Stimulated activated CD8-positive, alpha-beta memory T cell treated with anti-CD3 and anti-CD28 coated beads, Interleukin-12 subunit alpha, Interleukin-12 subunit beta, amount 100 ng/mL, for 24 hours (primary cell): ENCODE measurements around the gene TP53I13.

ENCODE experiments used
- DNase-seq: peaks from one replicate; pipeline ENCODE4 v3.0.0-alpha.2; 2020; ENCODE audit errors: extremely low read depth

Gene TP53I13

GRCh38 chr17:29581583-29582253 is 13.2 kb downstream of the TP53I13 start:
- DNase-seq, result no peak

DNA sequence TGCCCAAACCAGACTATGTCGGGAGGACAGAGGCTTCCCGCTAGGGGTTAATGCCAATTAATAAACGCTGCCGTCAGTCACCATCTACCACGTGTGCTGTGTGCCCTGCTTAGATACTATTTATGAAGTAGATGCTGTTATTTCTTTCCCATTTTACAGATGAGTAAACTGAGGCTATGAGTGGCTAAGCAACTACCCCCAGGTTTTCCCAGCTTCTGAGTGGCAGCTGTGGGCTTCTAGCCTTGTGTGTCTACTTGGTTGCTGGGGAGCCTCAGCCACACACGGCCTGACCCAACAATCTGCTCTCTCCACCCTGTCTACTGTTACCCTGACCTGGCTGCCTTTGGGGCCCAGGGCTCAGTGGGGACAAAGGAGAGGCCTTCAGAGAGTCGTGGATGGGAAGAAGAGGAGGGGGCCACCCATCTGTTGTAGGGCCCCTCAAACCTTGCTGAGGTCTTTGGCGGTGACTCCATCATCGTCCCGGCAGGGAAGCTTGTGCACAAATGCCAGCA is 13.8 kb downstream of the TP53I13 start:
- no peak for DNase-seq

- no peak for DNase-seq
These were observed 14.3 kb downstream of the TP53I13 start for GRCh38 chr17:29582772-29583171.

DNA sequence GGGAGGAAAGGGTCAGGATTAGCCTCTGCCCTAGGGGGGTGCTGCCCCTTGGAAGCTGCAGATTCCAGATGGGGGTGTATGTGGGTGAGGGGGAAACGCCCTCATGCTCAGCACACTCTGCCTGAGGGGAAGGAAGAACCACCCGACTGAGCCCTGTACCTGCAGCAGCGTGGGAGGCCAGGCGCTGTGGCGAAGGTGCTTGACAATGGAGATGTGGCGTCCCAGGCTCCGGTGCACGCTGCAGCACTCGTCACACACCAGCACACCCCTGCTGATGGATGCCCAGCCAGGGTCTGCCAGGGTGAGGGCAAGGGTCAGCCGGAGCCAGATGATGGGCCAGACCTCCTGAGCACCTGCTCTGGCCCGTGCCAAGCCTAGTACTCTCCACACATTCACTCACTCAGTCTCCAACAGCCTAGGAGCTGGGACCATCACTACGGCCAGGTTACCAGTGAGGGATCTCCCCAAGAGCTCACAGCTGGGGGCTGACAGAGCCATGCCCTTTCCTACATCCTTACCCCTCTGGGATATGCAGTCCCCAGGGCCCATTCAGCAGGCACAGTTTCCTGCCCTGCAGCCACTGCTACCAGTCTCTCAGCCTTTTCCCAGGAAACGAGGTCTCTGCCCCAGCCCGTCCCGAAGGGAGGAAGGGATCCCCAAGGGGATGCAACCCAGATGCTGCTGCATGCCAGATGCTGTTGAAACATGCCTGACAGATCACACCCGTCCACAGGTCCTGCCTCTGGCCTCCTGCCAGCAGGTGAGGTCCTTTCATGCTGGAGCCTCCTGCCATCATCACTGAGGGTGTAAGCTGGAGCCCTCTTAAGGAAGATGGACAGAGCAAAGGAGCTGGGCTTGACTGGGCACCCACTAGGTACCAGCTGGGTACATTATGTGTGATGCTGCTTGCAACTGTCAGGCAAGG is 15.1 kb downstream of the TP53I13 start:
- DNase-seq, result no peak

DNA sequence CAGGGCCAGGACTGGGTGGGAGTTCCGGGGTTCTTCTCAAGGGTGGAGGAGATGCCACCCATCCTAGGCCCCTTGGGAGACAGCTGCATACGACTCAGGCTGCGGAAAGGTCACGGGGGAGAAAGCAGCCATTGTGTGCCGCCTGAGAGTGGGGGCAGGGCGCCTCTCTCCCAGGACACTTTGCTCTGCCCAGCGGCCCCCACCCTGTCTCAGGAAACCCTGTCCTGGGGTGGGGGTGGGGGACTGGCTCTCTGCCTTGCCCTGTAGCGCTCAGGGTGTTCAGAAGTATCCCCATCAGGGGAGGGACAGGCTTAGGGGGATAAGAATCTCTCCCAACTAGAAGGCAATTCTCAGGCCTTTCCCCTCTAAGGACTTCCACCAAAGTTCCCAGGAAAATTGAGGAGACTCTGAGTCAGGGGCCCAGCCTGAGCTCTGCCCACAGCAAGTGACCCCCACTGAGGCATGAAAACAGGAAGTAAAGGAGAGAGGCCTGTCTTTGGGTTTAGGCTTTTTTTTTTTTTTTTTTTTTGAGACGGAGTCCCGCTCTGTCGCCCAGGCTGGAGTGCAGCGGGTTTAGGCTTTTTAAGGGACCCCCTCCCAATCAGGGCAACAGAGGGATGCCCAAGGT is 16.1 kb downstream of the TP53I13 start:
- no peak for DNase-seq

DNA sequence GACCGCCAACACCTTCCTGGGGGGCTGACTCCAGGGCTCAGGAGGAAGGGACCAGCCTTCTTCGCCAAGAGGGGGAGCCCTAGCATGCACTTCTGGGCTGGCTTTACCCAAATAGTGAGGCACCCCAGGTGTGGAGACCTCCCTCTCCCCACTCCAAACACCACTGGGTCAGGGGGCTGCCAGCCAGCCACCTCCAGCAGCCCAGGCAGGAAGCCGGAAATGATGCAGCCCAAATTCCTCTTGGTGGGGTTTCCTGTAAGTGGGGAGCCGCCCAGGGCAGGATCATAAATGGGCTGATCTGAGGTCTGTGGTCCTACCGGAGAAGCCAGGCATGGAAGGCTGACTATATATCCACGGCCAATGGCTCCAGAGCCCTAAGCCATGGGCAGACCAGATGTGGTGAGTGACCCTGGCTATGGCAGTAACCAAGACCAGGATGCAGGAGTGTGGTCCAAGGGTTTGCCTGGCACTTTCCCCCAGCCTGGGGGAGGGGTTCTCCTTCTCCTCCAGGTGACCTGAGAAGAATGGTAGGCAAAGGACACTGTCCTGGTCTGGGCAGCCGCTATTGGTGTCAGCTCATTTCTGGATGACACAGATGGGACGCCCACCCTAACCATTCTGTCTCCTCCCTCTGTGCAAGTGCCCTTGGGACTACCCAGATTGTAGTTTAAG is 16.7 kb downstream of the TP53I13 start:
- no peak for DNase-seq

DNA sequence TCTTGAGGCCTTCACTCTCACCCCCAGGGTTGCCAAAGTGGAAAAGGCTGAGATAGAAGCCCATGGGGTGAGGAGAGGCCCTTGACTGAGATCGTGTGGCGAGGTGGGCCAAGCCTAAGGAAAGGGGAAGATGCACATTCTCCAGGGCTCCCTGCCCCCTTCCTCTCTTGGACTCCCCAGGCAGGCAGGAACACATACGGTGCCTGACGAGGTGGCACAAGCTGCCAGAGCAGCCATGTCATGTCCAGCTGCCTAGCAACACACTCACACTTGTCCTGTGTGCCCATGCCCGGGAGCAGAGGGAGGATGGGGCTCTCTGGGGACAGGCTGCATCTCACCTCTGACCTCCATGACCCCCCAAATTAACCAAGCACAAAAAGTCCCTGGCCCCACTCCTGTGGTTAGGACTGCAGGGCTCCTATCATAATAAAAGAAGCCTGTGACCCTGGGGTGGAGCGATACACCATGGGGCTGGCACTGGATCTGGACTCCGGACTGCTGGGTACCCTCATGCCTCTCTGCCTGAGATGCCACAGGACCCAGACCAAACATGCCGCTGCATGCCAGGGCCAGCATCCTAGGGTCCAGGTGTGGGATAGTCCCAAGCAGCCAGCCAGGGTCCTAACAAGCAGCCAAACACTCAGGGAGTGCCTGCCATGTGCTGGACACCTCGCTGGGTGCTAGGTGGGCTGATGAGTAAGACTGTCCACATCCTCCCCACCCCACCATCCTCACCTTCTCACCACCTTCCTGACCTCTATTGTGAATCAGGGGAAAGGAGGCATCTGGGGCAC is 18.4 kb downstream of the TP53I13 start:
- DNase-seq, result no peak

GRCh38 chr17:29587591-29587990 is 19.1 kb downstream of the TP53I13 start:
- DNase-seq, result no peak

- no peak for DNase-seq
These were observed 19.6 kb downstream of the TP53I13 start for GRCh38 chr17:29588017-29588561.

DNA sequence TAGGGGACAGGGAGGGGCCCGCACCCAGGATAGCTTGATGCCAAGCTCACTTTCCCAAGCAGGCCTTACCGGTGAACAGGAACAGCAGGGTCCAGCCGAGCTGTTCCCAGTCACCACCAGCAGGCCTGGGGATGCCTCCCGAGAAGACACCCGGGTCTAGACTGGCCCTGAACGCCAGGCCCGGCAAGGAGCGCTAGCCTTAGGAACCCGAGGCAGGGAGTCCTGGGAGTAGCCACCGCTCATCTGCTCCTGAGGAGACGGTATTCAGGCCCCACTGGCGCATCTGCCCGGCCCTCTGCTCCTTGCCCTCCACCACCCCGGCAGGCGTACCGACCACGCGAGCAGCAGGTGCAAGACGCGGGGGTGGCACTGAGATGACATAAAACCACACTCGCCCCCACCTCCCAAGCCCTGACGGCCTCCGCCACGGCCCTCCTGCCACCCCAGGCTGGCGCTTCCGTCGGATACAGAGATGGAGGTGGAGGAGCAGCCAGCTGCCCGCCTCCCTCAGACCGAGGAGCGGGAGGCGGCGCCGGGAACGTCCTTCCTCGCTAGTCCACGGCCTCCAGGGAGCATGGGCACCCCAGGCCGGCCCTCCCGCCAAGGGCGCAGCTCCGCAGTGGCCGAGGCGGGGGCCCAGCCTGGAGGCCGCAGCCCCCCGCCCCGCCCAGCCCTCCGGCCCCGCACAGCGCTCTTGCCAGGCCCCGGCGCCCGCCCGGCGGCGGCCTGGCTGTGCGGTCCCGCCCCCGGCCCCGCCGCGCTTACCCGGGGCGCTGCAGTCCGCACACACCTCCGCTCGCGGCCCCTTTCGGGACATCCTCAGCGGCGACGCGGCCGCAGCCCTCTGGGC is 20.3 kb downstream of the TP53I13 start:
- DNase-seq, result no peak

GRCh38 chr17:29589524-29590410 is 21.3 kb downstream of the TP53I13 start, which contains the start of gene GIT1:
GIT1 (minus strand) TSS chr17:29589648; CDS start chr17:29589378, 270 bp downstream.
- DNase-seq, result peak; percentile 72

- no peak for DNase-seq
These were observed 22.1 kb downstream of the TP53I13 start for GRCh38 chr17:29590411-29591145.

DNA sequence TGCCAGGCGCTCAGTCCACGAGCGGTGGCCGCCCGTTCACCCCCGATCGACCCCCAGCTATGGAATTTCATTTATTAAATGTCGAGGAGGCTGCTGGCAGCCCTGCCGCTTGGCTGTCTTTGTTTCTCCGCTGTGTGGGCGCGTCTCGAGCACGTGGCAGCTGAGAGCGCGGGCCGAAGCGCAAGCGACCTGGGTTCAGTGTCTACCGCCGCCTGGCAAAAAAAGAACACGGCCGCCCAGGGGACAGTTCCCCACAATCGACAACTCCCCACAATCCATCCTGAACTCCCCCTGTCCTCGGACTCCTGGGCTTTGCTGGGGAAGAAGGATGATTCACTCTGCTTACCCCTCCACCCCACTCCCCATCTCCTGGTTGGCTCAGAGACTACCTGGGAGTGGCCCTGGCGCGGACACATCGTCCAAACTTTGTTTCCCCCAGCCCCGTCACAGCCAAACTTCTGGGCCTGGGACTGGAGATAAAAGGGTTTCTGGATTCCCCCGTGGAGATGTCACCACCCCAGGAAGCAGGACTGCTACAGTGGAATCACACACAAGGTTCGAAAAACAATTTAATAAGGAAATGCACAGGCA is 22.7 kb downstream of the TP53I13 start:
- no peak for DNase-seq

- DNase-seq, result no peak
These were observed 23.5 kb downstream of the TP53I13 start for GRCh38 chr17:29591737-29592608.

DNA sequence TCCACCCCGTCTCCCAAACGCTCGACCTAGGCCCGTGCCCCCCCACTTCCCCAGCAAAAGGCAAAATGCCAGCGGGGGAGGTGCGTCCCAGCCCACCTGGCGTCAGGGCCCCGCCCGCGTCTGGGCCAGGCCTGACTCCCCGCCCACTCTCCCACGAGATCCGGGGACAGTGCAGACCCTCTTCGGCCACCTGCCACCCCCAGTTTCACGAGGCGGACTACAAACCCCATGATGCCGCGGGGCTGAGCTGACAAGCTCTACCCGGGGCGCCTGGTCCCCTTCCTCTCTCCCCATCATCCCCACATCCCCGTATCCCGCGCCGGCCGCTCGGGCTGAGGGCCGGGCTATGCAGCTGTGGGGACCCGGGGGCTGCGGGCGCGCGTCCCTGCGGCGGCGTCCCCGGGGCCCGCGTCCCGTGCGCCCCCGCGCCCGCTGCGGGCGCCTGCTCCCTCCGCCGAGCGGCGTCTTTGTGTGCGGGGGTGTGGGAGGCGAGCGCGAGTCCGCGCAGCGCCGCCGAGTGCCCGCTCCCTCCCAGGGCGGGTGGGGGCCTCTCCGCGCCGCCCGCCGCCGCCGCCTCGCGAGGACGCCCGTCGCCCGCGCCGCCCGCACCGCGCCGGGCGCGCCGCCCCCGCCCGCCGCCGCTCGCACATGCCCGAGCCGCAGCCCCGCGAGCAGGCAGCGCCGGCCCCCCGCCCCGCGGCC is 24.5 kb downstream of the TP53I13 start, which contains the start of gene ANKRD13B:
Gene ANKRD13B (plus strand): TSS at position 283 of the 702 bp plus-strand sequence. CDS start 490 bp downstream, outside the sequence.
- DNase-seq, result no peak
